GM21825 (cell line): ENCODE results near the gene ALAS1.

Source experiments
- ATAC-seq: cut with Tn5 transposase; IDR thresholded peaks from one replicate; pipeline ENCODE4 v1.9.1; 2021; ENCODE audit warnings: mild to moderate bottlenecking, moderate library complexity; ENCODE audit not compliant: unreplicated experiment

The ALAS1 gene

DNA sequence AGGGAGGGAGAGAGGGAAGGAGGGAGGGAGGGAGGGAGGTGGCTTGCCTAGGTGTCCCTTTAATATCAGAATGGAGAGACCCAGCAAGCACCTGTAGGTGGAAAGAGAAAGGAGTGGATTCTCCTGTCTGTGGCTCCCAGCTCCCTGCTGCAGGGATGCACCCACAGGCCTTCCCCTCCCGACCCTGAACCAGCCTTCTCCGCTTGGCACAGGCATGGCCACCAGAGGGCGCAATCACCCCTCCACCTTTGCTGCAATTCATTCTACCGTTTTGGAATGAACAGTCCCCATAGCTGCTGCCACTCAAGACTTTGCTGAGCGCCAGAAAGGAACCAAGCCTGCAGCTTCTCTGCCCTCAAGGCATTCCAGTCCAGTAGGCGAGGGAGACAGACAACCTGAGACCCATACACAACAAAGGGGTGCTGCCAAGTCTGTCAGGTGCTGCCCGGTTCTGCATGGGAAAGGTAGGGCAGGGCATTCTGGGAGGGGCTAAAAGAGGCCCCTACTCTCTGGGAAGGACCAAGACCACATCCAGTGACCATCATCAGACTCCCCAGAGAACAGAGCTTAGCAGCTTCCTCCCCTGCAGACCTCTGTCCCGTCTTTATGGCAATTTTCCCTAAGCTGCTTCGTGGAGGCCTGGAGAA is 22.5 kb downstream of the ALAS1 start:
- no peak for ATAC-seq

DNA sequence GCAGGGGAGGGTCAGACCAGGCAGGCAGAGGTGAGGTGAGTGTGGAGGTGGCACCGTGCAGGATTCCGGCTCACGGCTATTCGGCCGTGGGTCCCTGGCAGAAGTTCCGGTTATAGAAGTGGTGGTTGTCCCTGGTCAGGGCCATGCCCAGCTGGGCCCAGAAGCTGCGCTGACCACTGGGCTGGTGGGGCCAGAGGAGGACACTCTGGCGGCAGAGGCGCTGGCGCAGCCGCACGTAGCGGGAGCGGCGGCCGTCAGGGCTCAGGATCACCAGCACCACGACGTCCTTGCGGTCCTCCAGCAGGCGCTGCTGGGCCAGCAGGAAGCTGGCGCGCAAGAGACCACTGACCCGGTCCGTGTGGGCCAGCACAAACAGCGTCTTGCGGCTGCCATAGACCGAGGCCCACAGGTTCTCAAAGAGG is 23.2 kb downstream of the ALAS1 start:
- no peak for ATAC-seq

DNA sequence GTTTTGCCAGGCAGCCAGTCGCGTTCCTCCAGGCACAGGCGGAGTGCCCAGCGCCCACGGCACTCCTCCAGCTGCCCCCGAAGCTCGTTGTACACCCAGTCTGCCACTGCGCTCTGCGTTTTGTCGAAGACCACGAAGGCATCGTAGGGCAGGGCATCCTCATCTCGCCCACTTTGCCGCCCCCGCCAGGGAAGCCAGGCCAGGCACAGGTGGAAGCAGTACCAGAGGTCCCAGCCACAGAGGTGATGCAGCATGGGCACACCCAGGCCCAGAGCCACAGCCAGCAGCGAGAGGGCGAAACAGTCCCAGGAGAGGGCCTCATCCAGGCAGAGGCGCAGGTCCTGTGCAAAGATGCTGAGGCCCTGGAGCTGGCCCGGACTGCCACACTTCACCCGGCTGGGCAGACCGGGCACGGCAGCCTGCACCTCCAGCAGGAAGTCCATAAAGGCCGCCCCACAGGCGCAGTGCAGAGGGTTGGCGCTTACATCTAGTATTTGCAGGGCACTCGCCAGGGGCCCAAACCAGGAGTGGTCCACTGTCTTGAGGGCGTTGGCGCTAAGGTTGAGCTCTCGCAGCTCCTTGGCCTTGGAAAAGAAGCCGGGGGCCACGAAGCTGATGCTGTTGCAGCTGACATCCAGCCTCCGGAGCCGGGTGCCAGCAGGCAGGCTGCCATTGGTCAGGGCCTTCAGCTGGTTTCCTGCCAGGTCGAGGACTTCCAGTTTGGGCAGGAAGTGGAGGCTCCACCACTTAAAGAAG is 23.8 kb downstream of the ALAS1 start:
- no peak for ATAC-seq

DNA sequence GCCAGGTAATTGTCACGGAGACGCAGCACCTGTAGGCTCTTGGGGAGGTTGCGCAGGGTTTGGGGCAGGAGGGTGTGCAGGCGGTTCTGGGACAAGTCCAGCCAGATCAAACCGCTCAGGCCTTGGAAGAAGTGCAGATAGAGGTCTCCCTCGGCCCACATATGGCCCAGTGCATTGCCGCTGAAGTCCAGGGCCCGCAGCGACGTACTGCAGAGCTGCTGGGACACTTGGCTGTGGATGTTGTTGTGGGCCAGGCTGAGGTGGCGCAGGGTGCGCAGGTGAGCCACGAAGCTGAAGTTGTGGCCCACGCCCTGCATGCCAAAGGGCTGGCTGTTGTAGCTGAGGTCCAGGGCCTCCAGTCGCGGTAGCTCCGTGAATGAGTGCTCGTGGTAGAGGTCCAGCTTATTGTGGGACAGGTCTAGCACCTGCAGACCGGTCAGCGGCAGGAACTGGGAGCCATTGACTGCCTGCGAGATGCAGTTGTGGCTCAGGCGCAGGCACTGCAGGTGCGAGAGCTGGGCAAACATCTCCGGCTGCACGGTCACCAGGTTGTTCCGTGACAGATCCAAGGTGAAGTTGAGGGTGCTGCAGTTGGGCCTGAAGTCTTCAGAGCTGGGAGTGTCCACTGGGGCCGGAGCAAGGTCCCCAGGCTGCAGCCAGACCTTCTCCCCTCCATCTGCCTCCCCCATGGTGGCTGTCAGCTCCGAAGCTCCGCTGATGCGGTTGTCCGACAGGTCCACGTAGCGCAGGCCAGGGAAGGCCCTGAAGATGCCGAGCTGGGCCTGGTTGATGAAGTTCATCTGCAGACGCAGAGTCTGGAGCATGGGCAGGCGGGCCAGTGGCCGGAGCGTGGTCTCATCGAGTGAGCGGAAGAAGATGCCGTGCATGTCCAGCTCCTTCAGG is 24.6 kb downstream of the ALAS1 start:
- no peak for ATAC-seq

DNA sequence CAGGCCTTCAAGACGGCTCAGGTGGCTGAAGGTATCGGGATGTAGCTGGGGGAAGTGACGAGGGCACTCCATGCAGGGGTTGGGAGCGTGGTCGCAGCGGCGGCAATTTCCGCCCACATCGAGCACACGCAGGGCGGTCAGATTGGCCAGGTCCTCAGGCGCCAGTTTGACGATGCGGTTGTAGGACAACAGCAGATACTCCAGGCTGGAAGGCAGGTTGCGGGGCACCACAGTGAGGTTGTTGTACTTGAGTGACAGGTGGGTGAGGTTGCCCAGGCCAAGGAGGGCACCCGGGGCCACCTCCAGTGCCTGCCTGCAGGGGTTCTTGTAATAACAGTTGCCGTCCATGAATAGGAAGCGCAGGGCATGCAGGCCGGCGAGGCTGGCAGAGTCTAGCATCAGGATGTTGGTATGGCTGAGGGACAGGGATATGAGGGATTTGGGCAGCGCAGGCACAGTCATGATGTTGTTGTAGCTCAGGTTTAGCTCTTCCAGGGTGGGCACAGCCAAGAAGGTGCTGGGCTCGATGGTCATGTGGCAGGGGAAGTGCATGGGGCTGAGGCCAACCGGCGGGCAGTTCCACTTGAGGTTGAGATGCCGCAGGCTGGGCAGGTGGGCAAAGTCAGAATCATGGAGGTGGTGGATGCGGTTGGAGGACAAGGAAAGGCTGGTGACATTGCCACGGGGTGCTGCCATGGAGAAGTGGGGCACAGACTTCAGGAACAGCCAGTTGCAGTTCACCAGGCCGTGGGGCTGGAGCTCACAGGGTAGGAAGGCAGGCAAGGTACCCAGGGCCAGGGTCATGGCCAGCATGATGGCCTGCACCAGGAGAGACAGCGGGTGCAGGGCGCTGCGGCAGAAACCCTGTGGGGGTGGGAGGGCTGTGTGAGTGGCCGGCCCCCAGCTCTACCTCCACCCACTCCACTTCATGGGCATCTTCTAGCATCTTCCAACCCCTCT is 25.8 kb downstream of the ALAS1 start:
- ATAC-seq = no peak

DNA sequence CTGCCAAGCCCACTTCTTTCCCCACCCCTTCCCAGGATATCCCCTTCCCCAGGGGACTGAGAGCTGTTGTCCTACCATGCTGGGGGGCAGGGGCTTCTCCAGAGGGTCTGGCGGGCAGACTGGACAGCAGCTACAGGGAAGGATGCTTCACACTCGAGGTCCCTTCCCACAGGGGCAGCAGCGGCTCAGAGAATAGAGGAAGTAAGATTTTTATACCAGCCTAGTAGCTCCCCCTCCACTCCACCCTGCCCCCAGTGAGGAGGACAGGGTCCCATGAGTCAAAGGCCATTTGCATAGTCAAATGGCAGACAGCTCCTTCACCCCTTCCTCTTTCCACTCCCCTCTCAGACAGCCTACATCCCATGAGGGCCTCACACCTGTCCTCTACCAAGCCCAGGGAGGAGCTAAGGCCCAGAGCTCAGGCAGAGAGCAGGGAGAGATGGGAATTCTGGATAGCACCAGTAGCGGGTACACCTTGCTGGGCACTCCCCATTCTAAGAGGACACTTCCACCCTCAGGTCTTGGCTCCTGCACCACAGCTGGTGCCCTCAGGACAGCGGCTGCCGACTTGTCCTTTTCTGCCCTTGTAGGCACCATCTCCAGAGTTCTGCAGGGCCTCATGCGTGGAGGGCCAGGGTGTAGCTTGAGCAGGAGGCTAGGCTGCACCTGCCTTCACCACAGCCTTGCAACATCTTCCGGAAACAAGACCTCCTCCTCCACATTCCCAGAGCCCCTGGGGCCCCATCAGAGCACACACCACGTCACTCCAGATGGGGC is 27.7 kb downstream of the ALAS1 start, which contains the start of gene TLR9:
TLR9 (minus strand) TSS at position 194 of the 777 bp plus-strand sequence; CDS start at position 78, 116 bp downstream.
- peak; percentile 72 for ATAC-seq

DNA sequence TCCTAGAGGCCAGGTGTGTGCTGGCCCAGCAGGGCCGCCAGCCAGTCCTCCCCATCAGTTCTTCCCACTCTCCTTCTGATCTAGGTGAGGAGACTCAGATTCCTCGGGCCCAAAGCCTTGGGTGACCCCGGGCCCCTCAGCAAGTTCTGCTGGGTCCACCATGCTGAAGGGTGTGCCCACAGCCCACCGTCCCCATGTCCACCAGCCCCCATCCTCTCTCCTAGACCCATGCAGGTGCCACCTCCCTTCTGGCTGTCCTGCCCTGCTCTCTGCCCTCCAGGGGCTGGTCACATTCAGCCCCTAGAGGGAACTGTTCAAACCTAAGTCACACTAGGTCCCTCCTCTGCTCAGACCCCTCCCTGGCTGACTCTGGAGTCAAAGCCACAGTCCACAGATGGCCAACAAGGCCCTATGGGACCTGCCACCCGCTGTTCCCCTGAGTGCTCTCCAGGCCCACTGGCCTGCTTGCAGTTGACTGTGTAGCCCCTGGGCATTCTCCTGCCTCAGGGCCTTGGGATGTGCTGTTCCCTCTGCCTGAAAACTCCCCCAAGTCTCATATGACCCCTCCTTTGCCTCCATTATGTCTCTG is 28.4 kb downstream of the ALAS1 start:
- ATAC-seq = no peak

DNA sequence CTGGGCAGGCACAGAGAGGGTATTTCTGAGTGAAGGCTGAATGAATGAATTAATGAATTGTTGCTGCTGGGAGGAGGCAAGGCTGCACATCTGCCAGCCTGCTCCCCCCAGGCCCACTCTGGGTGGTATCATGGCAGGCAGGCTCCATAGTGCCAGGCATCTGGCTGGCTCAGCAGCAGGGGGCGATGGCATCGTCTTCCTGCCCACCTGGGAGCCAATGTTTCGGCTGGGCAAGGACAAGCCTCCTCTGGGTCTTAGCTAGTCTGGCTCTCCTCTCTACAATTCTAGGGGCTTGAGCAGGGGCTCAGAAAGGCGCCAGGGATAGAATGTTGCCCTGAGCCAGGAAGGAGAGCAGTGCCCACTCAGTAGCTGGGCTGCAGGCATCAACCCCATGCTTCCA is 29.2 kb downstream of the ALAS1 start:
- ATAC-seq = no peak

DNA sequence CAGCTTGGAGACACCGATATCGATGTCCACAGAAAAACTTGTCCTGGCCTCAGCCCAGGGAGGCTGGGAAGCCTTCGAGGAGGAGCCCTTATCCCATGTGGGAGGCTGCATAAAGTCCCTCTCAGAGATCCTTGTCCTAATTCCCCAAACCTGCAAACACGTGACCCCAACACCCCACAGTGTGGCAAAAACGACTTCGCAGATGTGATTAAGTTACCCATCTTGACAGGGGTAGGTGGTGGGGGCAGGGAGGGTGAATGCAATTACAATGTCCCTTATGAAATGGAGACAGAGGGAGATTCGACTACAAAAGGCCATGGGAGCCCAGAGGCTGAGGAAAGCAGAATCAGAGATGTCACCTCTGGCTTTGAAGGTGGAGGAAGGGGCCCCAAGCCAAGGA is 29.8 kb downstream of the ALAS1 start:
- no peak for ATAC-seq

DNA sequence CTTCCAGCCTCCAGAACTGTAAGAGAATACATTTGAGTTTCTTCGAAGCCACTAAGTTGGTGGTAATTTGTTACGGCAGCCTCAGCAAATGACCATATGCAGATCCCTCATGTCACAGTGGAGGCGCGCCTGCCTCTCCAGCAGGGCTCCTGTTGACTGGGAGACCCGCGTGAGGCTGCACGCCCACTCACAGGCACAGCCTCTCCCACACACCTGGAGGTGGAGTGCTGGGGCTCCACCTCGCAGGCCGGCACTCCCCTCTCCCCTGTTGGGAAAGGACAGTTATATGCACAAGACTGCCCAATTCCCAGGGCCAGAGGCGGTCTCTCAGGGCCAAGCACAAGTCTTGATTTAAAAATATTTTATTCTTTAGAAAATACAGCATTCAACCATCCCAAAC is 30.3 kb downstream of the ALAS1 start:
- no peak for ATAC-seq

DNA sequence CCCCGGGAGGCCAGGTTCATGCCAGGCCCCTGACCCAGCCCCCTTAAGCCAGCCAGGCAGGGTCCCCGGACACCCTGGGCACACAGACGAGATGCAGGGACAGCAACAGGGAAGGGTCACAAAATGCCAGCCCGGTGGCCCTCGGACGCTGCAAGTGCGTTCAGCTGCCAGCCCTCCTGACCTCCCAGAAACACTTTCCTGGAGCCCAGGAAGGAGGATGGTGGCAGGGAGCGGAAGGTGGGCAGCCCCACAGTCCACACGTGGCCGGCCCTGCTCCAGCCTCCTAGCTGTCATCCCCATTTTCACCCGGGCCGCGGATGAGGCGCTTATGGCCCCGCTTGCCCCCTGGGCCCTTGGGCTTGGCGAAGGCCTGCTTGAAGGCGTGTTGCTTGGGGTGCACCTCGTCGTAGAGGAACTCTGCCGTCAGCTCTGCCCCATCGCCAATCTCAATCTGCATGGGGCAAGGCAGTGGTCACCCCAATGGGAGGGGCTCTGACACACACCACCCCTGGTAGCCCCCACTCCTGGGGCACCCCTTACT is 30.9 kb downstream of the ALAS1 start:
- ATAC-seq = no peak

DNA sequence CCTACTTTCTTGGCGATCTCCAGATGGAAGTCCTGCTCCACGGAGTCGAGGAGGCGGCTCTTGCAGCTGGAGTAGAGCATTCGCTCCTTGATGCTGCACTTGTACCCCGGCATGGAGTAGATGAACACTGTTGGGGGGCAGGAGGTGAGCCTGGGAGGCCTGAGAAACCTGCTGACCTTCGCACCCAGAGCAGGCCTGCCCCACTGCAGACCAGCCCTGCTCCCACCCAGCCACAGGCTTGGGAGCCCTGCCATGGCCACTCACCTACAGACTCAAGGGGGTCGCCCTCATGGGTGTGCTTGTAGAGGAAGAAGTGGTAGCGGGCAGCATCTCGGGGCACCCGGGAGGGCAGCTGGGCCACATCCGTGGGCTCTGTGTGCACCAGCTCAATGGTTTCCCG is 31.7 kb downstream of the ALAS1 start:
- no peak for ATAC-seq

DNA sequence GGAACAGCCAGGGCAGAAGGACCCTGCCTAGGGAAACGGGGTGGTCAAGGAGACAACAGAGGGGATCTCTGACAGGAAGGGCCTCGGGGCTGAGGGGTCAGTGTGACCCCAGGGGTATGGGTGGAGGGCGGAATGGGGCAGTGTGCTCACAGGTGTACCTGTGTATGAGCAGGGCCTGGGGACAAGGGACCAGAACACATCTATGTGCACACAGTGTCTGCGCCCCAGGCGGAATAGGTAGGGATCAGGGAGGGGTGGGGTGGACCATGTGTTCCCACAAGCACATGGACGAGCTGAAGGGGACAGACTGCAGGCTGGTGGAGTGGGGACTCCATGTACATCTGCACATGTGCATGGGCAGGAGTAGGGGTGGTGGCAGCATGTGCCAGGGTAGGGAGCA is 32.5 kb downstream of the ALAS1 start:
- ATAC-seq = no peak

DNA sequence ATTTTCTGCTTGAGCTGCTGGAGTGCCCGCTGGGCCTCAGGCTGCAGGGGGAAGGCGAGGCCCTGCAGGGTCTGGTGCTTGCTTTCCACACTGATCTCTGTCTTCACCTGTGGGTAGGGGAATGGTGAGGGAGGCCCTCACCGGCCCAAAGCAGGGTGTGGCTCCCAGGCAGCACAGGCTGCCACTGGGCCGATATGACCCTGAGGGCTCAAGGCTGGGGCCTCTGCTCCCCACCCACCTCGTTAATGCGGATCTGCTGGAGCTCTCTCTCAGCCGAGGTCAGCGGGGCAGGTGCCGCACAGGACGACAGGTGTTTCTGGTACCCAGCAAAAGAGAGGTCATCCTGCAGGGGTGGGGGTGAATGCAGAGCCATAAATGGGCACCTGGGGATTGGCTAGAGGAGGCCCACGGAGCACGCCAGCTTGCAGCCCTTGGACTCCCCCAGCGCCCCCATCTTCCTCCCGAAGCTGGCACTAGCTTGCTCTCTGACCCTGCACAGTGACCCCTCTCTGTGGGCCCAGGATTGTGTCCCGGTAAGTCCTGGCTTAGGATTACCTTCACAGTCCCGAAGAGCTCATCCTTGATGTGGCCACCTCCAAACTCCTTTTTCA is 33.0 kb downstream of the ALAS1 start:
- no peak for ATAC-seq

DNA sequence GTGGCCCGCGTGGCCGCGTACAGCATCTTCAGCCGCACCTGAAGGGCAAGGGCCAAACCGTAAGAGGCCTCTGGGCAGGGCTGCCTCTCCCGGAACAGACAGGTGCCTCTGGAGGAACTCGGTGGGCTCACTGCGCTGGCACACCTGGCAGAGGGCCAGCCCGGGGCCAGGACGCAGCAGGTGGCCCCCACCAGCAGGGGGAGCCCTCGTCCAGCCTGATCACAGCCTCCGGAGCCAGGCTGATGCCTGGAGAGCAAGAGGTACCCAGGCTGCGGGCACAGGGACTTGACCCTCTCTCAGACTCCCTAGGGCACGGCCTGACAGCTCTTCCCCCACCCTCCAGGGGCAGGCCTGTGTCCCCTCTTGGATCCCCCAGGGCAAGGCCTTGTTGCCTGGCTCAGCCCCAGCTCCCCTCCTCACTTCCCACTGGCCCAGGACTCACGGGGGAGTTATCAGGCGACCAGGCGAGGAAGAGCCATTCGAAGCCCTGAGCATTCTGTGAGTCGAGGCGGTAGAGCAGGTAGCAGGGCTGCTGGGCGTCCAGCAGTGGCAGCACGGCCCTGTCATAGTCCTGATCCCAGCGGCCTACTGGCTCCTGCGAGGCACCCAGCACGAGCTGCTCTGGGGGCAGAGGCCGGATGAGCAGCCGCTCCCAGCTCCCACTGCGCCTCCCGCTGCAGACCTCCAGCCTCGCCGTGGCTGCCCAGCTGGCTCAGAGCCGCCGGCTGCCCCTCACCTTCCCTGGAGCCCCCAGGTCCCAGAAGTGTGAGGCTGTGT is 33.7 kb downstream of the ALAS1 start:
- no peak for ATAC-seq

DNA sequence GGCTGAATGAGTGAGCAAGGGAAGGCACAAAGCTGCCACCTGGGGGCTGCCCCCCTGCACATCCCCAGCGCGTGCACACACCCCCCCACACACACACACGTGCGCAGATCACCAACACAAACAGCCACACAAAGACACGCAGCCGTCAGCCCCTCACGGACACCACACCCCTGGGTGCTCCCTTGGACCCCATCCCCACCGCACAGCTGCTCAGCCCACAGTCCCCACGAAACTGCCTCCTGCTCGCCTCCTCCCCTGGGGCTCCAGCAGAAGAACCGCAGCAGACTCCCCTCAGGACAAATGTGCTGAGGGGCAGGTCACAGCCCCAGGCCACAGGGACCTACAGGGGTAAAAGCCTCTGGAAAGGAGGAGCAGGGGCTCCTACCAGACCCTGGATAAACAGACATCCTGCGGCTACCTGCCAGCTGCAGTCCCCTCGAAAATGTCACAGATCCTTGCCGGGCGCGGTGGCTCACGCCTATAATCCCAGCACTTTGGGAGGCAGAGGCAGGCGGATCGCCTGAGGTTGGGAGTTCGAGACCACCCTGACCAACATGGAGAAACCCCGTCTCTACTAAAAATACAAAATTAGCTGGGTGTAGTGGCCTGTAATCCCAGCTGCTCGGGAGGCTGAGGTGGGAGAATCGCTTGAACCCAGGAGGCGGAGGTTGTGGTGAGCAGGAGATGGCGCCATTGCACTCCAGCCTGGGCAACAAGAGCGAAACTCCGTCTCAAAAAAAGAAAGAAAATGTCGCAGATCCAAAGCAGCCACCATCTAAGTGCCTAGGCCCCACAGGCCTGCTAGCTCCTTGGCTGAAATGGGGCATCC is 34.5 kb downstream of the ALAS1 start:
- ATAC-seq = no peak

DNA sequence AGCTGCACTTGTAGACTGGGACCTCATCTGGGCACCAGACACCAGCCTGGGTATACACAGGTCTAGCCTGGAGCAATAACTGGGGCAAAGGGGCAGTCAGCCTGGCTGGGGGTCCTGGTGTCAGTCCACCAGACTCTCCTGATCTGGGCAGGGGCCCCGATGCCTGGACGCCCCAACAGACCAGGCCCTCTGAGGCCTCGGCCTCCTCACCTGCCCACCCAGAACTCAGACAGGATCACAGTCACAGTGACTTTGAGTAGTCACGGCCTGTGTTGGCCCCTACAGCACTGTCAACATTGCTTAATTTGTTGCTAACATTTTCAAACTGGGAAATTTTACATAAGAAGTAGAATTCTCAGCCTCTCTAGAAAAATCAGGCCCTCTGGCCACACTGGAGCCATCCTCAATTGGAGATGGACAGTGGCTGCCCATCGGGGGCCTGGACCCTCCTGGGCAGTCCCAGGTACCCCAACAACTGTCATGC is 35.2 kb downstream of the ALAS1 start:
- no peak for ATAC-seq
